Hepatocyte (in vitro differentiated cells): Measurements from ENCODE around the gene CD46.

Experiments used
- EZH2 ChIP-seq: fragments of 200-600 bp; sonication (generic); IDR thresholded peaks from 2 replicates; pipeline ENCODE4 v1.6.1; 2016; ENCODE audit warnings: antibody characterized with exemption, mild to moderate bottlenecking, borderline replicate concordance
- EZH2phosphoT487 ChIP-seq: fragments of 200-600 bp; sonication (generic); IDR thresholded peaks from one replicate; pipeline ENCODE4 v1.6.1; 2018; ENCODE audit warnings: antibody characterized with exemption, mild to moderate bottlenecking, low read depth, moderate library complexity; ENCODE audit not compliant: unreplicated experiment, severe bottlenecking
- TF ChIP-seq, protein P1 (sequence below): fragments of 200-600 bp; sonication (generic); IDR thresholded peaks from 2 replicates; pipeline ENCODE4 v1.5.1; 2016; ENCODE audit warnings: antibody characterized with exemption, mild to moderate bottlenecking; ENCODE audit not compliant: poor library complexity

DNA sequence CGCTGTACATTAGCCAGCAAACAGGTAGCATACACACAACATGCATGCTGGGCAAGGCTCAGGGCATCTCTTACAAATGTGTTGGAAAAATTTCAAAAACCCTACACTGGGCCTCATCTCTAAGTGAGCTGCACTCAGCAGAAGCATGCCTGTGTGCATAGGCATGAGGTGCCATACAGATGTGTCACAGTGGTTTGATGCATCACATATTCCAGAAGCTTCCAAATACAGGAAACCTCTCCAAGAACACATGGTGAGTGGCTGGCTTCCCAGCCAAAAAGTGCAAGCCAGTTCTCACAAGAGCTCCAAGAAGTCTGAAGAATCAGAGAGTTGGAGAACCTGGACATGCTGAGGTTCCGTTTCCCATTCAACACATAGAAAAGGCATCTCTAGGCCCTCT is 58.3 kb downstream of the CD46 start:
- TF ChIP-seq, protein P1, sequence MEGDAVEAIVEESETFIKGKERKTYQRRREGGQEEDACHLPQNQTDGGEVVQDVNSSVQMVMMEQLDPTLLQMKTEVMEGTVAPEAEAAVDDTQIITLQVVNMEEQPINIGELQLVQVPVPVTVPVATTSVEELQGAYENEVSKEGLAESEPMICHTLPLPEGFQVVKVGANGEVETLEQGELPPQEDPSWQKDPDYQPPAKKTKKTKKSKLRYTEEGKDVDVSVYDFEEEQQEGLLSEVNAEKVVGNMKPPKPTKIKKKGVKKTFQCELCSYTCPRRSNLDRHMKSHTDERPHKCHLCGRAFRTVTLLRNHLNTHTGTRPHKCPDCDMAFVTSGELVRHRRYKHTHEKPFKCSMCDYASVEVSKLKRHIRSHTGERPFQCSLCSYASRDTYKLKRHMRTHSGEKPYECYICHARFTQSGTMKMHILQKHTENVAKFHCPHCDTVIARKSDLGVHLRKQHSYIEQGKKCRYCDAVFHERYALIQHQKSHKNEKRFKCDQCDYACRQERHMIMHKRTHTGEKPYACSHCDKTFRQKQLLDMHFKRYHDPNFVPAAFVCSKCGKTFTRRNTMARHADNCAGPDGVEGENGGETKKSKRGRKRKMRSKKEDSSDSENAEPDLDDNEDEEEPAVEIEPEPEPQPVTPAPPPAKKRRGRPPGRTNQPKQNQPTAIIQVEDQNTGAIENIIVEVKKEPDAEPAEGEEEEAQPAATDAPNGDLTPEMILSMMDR: no peak
- TF ChIP-seq EZH2 (no peak), EZH2phosphoT487 (no peak)
